ENCODE measurements around the gene VAV2. TPM values are rescaled to one million over a fixed set of nuclear protein-coding genes. Genes with fewer than 3 reads are reported as not detected.

Gene VAV2
- total RNA-seq, 4 donors from 2014 or later: 10.3 to 20.1 (median 13.1) TPM

DNA sequence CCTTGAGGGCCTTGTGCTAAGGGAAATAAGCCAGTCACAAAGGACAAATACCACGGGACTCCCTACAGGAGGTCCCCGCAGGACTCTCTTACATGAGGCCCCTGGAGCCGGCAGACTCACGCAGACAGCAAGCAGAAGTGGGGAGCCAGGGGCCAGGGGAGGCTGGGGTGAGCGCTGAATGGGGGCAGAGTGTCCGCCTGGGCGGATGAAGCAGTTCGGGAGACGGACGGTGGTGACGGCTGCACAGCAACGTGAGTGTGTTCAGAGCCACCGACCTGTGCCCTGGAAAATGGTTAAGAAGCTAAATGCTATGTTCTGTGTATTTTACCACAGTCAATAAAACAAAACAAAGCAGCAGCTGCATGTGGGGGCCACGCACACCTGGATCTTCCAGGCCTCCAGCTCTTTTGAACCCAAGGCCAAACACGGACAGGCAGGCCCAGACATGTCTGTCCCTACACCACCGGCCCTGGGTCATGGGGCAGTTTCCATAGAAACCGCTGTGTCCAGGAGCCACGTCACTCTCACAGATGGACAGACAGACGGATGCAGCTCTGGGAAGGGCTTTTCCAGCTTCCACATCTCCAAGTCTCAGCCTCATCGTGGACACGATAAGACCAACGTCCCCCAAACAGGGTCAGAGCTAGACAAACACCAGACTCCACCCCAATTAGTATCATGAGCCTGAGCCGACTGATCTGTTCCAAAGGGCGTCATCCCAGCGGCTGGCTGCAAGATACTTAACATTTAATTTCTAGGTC, 103.9 kb downstream of the VAV2 start:
- Histone ChIP-seq H3K27me3 (no peaks in the 10 kb centered on the region), H3K36me3 (no peaks in the 10 kb centered on the region), H3K9me3 (no peaks in the 10 kb centered on the region), H3K4me1 (peaks cover 0 to 42% (median 5%) of the 10 kb centered on the region in 4 donors), H3K27ac (no peak overlapping the region), H3K4me3 (no peak overlapping the region)
- TF ChIP-seq EP300 (IDR thresholded peaks at IDR 0.05): no peak
- no peak for TF ChIP-seq POLR2A (IDR thresholded peaks at IDR 0.05)
- TF ChIP-seq, protein P1, sequence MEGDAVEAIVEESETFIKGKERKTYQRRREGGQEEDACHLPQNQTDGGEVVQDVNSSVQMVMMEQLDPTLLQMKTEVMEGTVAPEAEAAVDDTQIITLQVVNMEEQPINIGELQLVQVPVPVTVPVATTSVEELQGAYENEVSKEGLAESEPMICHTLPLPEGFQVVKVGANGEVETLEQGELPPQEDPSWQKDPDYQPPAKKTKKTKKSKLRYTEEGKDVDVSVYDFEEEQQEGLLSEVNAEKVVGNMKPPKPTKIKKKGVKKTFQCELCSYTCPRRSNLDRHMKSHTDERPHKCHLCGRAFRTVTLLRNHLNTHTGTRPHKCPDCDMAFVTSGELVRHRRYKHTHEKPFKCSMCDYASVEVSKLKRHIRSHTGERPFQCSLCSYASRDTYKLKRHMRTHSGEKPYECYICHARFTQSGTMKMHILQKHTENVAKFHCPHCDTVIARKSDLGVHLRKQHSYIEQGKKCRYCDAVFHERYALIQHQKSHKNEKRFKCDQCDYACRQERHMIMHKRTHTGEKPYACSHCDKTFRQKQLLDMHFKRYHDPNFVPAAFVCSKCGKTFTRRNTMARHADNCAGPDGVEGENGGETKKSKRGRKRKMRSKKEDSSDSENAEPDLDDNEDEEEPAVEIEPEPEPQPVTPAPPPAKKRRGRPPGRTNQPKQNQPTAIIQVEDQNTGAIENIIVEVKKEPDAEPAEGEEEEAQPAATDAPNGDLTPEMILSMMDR (IDR thresholded peaks at IDR 0.05): no peak
- DNase-seq (ENCODE audit: low spot score in 2 of 2): no peak
- 78 to 83% methylated on average over 24 to 25 of the region's 25 CpGs for WGBS, 2 donors

DNA sequence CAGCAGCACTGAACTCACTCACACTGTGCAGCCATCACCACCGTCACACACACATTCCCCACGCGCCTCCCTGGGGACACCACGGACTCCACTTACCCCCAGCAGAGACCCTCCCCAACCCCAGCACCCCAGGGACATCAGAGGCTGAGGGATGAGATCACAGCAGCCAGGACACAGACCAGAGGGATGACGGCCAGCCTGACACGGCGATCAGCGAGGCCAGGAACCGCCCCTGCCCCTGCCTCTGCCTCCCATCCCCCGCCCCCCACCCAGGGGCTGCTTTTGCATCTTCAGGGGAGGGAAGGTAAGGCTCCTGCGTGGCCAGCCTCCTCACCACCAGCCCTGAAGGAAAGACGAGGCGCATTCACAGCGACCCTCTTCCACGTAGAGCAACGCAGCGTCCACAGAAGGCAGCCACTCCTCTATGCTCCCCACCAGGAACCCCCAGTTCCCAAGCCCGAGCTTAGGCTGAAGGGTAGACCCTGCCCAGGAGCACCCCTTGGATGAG, 104.5 kb downstream of the VAV2 start:
- Histone ChIP-seq H3K27me3 (no peaks in the 10 kb centered on the region), H3K4me1 (peaks cover 0 to 40% (median 3%) of the 10 kb centered on the region in 4 donors), H3K4me3 (no peak overlapping the region), H3K36me3 (no peaks in the 10 kb centered on the region), H3K9me3 (no peaks in the 10 kb centered on the region), H3K27ac (no peak overlapping the region)
- TF ChIP-seq, protein P1 (IDR thresholded peaks at IDR 0.05): no peak
- TF ChIP-seq EP300 (IDR thresholded peaks at IDR 0.05) (no peak), POLR2A (IDR thresholded peaks at IDR 0.05) (no peak)
- WGBS, 2 donors: 72 to 80% methylated on average over 11 to 13 of the region's 18 CpGs
- no peak for DNase-seq (ENCODE audit: low spot score in 2 of 2)

DNA sequence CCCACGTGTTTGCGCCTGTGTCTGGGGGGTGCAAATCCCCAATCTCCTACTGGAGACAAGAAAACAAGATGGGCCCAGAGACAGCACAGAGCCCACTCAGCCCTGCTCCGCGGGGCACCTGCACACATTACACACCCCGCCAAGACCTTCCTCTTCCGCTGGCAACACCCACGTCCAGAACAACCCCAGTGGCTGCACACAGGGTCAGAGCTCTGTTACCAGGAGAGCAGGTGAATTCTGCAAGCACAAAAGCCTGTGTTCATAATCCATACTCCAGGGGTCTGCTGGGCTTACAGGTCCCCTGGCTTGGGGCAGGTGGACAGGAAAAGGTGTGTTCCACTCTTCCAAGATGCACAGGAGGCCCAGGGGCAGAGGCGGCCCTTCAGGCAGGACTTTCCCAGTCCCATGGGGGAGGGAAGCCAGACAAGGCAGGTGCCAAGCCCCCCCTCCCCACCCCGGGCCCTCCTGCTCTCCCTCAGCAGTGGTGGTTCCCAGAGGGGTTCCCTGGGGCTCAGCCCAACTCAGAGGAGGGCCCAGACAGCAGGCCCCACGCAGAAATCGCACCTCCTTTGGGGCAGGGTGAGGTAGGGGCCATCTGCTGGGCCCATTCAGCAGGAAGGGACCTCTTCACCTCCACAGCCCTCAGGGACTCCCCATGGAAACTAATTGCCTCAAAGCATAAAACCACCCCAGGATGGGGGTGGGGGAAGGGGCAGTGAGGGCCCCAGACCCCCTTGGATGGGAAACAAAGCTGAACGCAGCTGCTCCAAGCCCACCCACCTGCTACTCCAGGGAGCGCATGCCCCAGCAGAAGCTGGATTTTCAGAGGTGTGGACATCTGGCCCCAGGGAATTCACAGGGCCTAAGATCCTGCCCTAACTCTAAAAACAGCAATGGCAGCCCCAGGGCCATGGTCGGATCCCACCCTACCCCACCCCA, 105.3 kb downstream of the VAV2 start:
- no peak for DNase-seq (ENCODE audit: low spot score in 2 of 2)
- H3K36me3 ChIP-seq: no peaks in the 10 kb centered on the region
- no peak overlapping the region for H3K4me3 ChIP-seq
- H3K27me3 ChIP-seq: no peaks in the 10 kb centered on the region
- H3K9me3 ChIP-seq: no peaks in the 10 kb centered on the region
- TF ChIP-seq POLR2A (IDR thresholded peaks at IDR 0.05) (no peak), EP300 (IDR thresholded peaks at IDR 0.05) (no peak)
- TF ChIP-seq, protein P1 (IDR thresholded peaks at IDR 0.05): no peak
- WGBS, 2 donors: 83 to 84% methylated on average over 13 of the region's 14 CpGs
- H3K4me1 ChIP-seq: peaks cover 0 to 41% (median 0%) of the 10 kb centered on the region in 4 donors
- no peak overlapping the region for H3K27ac ChIP-seq

DNA sequence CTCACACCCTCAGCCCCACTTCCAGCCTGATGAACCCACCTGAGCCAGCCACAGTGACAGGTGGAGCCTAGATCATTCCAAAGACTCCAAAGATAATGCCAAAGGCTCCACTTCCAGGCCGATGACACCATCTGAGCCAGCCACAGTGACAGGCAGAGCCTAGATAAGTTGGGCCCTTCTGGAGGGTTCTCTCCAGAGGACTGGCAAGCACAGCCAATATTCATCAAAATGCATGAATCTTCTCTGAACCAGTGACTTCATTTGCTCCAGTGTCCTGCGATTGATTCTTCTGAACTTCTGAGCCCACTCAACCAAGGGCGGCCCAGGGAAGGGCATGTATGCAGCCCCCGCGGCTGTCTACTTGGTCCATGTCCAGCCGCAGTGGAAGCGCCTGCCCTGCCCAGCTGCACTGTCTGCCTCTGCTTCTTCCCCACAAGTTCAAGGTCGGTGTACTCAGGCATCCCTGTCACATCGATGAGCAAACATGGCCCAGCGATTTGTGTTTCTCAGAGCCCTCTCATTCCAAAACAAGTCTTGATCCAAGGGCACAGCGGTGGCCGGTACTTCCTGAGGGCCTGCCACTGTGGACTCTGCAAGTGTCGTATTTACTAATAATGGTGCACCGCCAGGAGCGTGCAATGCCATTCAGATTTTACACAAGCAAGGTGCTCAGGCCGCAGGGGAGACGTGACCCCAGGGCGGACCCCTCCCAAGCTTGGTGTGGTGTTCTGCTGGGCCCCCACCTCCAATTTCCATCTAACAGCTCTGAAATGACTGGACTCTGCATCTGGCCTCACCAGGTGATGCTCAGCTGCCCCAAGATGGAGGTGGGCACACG, 107.0 kb downstream of the VAV2 start:
- Histone ChIP-seq H3K27ac (no peak overlapping the region), H3K4me3 (no peak overlapping the region), H3K9me3 (no peaks in the 10 kb centered on the region), H3K27me3 (no peaks in the 10 kb centered on the region), H3K4me1 (peaks cover 0 to 52% (median 0%) of the 10 kb centered on the region in 4 donors), H3K36me3 (no peaks in the 10 kb centered on the region)
- 79 to 87% methylated on average over 17 to 19 of the region's 19 CpGs for WGBS, 2 donors
- DNase-seq (ENCODE audit: low spot score in 2 of 2): no peak
- TF ChIP-seq POLR2A (IDR thresholded peaks at IDR 0.05) (no peak), EP300 (IDR thresholded peaks at IDR 0.05) (no peak)
- TF ChIP-seq, protein P1 (IDR thresholded peaks at IDR 0.05): no peak

All from tibial nerve (tissue), 4 donors.